Midbrain (tissue), 1 donor: ENCODE data around the gene MFSD11.
"Not testable (repeated sequence)": the region's sequence is repeated elsewhere in the genome, so short reads cannot be mapped to it uniquely, and the experiment has no call there.

ENCODE experiments used
- DNase-seq: peaks from one replicate; lab custom pipeline; 2025; lab: John Stamatoyannopoulos, UW

The MFSD11 gene

DNA sequence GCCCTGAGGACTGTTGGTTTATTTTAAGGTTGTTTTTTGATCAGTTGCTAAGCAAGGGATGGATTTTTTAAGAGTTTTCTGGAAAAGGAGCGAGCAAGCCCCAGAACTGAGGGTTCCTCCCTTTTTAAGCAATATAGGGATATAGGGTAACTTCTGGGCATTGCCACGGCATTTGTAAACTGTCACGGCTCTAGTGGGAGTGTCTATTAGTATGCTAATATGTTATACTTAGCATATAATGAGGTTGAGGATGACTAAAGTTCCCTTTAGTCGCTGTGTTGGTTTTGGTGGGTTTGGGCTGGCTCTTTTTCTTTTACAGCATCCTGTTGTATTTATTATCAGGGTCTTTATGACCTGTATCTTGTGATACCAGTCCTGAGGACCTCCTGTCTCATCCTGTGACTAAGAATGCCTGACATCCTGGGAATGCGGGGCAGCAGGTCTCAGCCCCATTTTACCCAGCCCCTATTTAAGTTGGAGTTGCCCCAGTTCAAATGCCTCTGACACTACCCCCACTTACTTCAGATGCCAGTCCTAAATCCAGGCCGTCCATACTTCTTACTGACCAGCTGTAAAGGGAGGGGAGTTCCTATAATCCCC, 59.4 kb downstream of the MFSD11 start:
- no peak for DNase-seq

DNA sequence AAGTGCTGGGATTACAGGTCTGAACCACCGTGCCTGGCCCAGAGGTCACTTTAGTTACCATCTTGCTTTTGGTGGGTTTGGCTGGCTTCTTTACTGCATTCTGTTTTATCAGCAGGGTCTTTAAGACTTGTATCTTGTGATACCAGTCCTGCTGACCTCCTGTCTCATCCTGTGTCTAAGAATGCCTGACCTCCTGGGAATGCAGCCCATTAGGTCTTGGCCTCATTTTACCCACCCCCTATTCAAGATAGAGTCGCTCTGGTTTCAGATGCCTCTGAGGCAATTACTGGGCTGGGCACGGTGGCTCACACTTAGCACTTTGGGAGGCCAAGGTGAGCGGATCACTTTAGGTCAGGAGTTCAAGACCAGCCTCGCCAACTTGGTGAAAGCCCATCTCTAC, 63.8 kb downstream of the MFSD11 start:
- no peak for DNase-seq

DNA sequence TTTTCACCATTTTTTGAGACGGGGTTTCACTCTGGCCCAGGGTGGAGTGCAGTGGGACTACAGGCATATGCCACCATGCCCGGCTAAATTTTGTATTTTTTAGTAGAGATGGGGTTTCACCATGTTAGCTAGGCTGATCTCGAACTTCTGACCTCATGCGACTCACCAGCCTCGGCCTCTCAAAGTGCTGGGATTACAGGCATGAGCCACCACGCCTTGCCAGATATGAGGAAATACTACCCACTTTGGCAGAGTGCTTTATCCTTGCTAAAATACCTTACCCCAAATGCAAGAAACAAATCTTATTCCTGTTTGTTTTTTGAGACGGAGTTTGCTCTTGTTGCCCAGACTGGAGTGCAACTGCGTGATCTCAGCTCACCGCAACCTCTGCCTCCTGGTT, 67.4 kb downstream of the MFSD11 start:
- DNase-seq, result no peak

DNA sequence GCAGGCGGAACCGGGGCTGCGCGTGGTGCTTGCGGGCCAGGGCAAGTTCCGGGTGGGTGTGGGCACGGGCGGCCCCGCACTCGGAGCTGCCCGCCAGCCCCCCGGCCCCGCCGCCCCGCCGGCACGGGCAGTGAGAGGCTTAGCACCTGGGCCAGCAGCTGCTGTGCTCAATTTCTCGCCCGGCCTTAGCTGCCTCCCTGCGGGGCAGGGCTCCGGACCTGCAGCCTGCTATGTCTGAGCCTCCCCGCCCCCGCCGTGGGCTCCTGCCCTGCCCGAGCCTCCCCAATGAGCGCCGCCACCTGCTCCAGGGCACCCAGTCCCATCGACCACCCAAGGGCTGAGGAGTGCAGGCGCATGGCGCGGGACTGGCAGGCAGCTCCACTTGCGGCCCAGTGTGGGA, 68.2 kb downstream of the MFSD11 start:
- DNase-seq, result not testable (repeated sequence)

DNA sequence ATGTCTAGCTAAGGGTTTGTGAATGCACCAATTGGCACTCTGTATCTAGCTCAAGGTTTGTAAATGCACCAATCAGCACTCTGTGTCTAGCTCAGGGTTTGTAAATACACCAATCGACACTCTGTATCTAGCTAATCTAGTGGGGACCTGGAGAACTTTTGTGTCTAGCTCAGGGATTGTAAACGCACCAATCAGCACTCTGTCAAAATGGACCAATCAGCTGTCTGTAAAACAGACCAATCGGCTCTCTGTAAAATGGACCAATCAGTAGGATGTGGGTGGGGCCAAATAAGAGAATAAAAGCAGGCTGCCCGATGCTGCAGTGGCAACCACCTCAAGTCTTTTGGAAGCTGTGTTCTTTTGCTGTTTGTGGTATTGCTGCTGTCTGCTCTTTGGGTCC, 68.8 kb downstream of the MFSD11 start:
- not testable (repeated sequence) for DNase-seq

DNA sequence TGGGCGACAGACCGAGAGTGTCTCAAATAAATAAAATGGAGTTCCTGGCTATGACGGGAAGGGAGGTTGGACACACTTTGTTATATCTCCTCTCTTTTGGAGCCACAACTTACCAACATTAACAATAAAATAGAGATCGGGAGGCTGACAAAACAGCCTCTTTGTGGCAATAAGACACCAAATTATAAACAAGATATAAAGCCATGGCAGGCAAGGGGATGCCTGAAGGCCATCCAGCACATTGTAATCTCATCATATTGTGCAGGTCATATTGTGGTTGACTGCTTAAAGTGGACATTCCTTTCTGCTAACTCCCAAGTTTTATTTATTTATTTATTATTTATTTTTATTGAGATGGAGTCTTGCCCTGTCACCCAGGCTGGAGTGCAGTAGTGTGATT, 70.4 kb downstream of the MFSD11 start:
- no peak for DNase-seq

DNA sequence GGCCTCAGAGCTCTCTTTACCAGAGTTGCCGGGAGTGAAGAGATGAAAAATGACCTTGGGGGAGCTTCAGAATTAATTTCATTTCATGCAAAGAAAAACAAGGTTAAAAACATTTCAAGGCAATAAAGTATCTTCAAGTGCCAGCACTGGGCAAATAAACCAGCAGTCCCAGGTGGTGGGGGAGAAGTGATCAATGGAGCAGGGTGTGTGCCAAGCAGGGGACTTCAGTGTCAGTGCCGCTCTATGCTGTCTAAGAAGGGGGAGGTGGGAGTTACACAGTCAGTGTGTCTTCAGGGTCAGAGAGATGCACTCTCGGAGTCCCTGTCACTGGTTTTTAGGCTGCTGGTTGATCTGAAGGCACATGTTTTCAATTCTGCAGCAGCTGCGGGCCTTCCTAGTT, 73.0 kb downstream of the MFSD11 start:
- DNase-seq, result no peak

DNA sequence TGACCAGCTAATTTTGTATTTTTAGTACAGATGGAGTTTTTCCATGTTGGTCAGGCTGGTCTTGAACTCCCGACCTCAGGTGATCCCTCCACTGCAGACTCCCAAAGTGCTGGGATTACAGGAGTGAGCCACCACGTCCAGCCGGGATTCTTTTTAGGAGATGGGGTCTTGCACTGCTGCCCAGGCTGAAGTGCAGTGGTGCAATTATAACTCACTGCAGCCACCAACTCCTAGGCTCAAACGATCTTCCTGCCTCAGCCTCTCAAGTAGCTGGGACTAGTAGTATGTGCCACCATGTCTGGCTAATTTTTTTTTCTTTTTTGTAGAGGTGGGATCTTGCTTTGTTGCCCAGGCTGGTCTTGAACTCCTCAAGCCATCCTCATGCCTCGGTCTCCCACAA, 73.9 kb downstream of the MFSD11 start:
- DNase-seq, result no peak

DNA sequence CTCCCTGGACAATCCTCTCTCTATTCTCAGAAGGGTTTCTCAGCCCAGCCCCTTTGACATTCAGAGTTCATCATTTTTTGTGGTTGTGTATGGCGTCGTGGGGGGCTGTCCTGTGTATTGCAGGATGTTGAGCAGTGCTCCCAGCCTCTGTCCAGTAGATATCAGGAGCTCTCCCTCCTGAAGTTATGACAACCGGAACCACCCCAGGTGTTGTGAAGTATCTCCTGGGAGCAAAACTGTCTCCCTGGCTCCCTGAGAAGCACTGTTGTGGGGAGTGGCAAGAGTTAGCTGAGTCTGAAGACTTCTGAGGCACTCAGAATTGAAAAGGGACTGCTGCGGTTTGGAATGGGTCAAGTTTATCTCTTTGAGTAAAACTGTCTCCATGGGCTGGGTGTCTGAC, 74.3 kb downstream of the MFSD11 start:
- no peak for DNase-seq

DNA sequence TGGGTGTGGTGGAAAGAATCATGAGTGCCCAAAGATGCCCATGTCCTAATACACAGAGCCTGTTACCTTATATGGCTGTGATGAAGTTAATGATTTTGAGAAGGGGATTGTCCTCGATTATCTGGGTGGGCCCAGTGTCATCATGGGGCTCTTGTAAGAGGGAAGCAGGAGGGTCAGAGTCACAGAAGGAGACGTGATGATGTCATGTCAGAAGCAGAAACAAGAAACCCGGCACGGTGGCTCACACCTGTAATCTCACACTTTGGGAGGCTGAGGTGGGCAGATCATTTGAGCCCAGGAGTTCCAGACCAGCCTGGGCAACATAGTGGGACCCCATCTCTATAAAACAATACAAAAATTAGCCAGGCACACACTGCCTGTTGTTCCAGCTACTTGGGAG, 75.0 kb downstream of the MFSD11 start:
- no peak for DNase-seq

DNA sequence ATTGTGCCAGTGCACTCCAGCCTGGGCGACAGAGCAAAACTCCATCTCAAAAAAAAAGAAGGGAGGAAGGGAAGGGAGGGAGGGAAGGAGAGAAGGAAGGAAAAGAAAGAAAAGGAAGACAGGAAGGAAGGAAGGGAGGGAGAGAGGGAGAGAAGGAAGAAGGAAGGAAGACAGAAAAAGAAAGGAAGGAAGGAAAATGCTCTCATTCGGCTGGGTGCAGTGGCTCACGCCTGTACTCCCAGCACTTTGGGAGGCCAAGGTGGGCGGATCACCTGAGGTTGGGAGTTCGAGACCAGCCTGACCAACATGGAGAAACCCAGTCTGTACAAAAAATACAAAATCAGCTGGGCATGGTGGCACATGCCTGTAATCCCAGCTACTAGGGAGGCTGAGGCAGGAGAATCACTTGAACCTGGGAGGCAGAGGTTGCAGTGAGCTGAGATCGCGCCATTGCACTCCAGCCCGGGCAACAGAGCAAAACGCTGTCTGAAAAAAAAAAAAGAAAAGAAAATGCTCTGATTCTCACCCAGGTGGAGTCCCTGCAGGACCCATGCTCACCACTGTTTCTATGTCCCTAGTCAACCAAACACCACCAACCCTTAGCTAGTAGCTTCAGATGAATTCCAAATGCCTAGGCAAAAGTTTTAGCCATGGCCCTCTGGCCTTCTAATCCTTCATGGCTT, 78.1 kb downstream of the MFSD11 start:
- not testable (repeated sequence) for DNase-seq

DNA sequence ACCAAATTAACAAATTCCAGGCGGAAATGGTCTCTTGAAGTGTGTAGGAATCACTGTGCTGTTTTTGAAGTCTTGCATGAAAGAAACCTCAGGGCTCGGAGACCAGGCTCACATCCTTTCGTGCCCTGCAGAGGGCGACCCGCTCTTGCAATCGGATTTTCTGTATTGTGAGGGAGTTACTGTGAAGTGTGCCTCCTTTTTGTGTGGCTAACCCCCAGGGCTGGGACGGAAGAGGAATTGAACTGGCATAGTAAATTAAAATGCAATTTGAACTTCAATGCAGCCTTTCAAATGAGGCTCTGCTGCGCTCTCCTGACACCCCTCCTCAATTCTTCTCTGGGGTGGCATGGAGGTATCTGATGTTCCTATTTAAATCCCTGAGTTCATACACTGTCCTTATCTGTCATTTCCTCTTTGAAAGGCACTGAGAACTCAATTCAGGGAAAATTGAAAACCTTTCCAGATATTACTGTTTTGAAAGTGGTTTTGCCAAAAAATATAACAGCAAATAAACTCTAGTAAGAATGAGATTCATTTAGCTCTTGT, 78.7 kb downstream of the MFSD11 start:
- peak; percentile 23 for DNase-seq

DNA sequence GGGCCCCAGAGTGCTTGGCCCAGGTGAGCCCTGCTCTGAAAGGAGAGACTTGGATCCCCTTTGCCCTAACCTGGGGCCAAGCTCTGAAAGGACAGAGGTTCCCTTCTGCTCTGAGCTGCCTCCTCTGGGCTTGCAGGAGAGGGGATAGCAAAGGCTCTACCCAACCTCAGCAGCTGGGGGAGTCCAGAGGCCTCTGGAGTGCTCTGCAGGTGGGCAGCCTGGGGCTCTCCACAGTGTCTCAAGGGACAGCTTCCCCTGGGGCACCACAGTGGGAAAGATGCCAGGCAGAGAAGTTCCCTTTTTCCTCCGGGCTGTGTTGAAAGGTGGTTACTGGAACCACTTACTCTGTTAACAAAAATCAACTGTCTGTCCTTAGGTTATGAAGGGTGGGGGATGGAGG, 82.1 kb downstream of the MFSD11 start:
- no peak for DNase-seq

DNA sequence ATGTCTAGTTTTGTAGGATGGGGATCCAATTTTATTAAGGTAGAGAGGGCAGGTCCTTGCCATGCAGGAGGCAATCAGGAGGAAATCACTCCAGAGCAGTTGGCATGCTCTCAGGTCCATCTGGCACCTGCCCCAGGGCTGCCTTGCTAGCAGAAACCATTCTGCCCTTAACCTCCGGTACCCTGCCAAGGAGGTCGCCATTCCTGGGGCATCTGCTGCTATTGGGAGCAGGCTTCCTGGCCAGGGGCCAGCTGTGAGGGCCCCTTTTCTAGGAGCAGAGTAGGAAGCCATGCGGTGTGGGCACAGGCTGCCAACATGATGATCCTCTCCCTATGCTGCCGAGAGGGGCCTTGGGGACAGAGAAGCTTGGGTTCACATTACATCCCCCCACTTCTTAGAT, 82.6 kb downstream of the MFSD11 start:
- DNase-seq, result no peak

DNA sequence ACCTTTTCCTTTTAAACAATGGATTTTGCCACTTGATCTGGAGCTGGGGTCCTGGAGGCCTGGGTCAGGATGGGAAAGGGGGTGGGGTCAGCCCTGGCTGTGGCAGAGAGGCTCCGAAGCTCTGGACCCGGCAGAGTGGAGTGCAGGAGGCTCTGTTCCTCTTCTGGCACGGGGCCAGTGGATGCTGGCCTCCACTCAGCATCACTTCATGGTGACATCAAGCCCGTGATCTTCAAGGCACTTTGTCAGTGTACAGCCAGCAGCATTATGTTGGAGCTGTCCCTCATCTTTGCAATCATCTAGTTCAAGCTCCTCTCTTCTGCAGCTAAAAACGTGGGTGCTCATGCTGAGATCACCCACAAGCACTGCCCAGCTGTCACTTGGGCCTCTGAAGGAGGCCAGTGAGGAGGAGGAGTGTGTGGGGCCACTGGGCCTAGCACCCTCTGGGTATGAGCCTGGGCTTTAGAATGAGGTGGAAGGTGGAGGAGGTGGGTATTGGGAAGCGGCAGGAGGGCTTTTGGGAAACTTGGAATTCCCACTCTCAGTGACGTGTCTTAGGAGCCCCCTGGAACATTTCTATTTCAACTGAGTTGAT, 84.4 kb downstream of the MFSD11 start:
- no peak for DNase-seq

DNA sequence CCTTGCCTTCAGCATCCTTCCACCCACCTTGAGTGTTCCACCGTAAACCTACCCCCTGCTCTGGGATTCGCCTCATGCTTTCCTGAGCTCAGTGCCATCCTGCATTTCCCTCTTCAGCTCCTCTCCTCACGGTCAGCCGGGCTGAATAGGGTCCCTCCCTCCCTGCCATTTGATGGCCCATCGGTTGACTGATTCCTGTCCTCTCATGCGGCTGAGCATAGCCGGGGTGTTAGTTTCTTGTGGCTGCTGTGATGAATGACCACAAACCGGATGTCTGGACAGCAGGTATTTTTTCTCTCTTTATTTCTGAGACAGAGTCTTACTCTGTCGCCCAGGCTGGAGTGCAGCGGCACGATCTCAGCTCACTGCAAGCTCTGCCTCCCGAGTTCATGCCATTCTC, 86.2 kb downstream of the MFSD11 start:
- DNase-seq, result no peak

DNA sequence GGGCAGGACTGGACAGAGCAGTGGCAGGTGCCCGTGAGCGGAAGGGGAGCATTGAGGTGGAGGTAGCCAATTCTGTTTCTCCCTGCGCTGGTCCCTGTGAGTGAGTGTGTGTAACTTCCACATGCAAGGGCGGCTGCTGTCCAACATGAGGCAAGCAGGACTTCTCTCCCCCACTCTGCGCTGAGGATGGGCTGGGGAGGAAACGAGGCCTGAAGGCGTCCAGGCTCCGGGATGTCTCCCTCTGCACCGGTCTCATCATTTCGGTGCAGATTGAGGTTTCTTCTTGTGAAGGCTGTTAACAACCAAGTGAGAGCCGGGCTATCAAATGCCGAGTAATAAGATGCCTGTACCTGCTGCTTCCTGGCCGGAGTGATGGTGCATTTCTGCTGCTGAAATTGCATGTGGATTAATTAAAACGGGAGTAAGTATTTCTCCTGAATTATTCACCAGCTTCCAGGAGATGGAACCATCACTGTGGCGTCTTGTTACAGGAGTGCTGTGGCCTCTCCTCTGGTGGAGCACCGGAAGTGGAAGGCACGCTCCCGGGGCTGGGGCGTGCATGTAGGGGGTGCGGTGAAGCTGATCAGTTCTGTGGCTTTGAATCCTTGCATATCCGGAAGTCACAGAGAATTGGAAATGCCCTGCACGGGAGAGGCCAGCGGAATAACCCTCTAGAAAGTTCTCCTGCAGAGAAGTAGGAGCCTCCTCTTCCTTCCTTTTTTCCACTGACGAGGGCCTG, 88.6 kb downstream of the MFSD11 start:
- DNase-seq, result no peak

DNA sequence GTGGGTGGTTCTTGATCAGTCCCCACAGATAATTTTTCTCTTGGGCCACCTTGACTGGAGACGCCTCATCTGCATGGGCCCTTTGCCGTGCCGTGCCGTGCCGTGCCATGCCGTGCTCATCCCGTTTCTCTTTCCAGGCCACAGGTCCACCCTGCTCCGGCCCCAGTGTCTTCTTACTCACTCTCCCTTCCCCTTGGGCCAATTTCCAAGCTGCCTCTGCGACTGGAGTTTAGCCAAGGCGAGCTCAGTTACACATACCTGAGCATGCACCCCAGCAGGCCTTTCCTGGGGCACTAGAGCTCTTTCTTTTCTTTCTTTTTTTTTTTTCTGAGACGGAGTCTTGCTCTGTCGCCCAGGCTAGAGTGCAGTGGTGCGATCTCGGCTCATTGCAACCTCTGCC, 89.8 kb downstream of the MFSD11 start:
- no peak for DNase-seq
